ENCODE data around the gene TMEM212.

DNA sequence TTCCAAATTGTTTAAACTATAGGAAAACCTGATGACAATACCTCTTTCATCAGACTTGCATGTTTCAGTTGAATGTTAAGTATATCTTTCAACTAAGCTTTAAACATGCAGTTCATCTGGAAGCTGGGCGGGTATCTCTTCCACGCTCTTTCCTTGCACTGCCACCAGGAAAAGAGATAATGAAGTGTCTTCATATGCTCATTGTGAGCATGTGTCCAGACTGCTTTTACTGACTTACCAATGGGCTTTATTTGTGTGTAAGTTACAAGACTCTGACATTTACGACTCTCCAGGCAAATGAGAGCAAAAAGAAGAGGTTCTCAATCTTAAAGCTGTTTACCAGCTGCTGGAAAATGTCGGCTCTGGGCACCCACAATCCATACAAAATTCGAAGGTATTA is 52.8 kb downstream of the TMEM212 start:
- TF ChIP-seq POLR2A (IDR thresholded peaks at IDR 0.05) (no peak), EP300 (IDR thresholded peaks at IDR 0.05) (no peak)
- TF ChIP-seq, protein P1, sequence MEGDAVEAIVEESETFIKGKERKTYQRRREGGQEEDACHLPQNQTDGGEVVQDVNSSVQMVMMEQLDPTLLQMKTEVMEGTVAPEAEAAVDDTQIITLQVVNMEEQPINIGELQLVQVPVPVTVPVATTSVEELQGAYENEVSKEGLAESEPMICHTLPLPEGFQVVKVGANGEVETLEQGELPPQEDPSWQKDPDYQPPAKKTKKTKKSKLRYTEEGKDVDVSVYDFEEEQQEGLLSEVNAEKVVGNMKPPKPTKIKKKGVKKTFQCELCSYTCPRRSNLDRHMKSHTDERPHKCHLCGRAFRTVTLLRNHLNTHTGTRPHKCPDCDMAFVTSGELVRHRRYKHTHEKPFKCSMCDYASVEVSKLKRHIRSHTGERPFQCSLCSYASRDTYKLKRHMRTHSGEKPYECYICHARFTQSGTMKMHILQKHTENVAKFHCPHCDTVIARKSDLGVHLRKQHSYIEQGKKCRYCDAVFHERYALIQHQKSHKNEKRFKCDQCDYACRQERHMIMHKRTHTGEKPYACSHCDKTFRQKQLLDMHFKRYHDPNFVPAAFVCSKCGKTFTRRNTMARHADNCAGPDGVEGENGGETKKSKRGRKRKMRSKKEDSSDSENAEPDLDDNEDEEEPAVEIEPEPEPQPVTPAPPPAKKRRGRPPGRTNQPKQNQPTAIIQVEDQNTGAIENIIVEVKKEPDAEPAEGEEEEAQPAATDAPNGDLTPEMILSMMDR (IDR thresholded peaks at IDR 0.05): no peak
